SK-N-MC (cell line): ENCODE measurements around the gene GABRB3.

Experiments used
- DNase-seq: peaks from one replicate; pipeline ENCODE4 v3.0.0-alpha.2; 2011; ENCODE audit warnings: low read depth, low spot score
- H3K27ac ChIP-seq: fragments of 200-600 bp; sonication (generic); 2 replicates; pipeline ENCODE4 v1.5.1; 2016; ENCODE audit warnings: mixed run types
- H3K36me3 ChIP-seq: fragments of 200-600 bp; sonication (generic); 2 replicates; pipeline ENCODE4 v1.6.1; 2017; ENCODE audit warnings: antibody characterized with exemption, low read length, mixed read lengths; ENCODE audit not compliant: insufficient read depth
- H3K4me3 ChIP-seq: fragments of 200-600 bp; sonication (generic); 2 replicates; pipeline ENCODE4 v1.5.1; 2016
- H3K9ac ChIP-seq: fragments of 200-600 bp; sonication (generic); 2 replicates; pipeline ENCODE4 v1.8.0; 2017; ENCODE audit warnings: mixed run types, mixed read lengths; ENCODE audit not compliant: insufficient read length
- H3K9me3 ChIP-seq: fragments of 200-600 bp; sonication (generic); 2 replicates; pipeline ENCODE4 v1.6.1; 2017; ENCODE audit warnings: low read depth, mild to moderate bottlenecking, antibody characterized with exemption, low read length, moderate library complexity, mixed read lengths
- EZH2 ChIP-seq: fragments of 200-600 bp; sonication (generic); IDR thresholded peaks from one replicate; pipeline ENCODE4 v1.6.1; 2017; ENCODE audit warnings: antibody characterized with exemption
- FOXP2 ChIP-seq: optimal IDR thresholded peaks from 2 replicates; pipeline ENCODE3; 2011; ENCODE audit warnings: mild to moderate bottlenecking, moderate library complexity; ENCODE audit not compliant: insufficient read depth; ENCODE audit errors: extremely low read length, control extremely low read depth
- POLR2AphosphoS5 ChIP-seq: IDR thresholded peaks from 2 replicates; pipeline ENCODE4 v1.6.1; 2012; ENCODE audit warnings: mild to moderate bottlenecking, low read depth, low read length, borderline replicate concordance

Gene GABRB3

GRCh38 chr15:26551473-26551872 is 221.4 kb downstream of the GABRB3 start:
- H3K27ac ChIP-seq, result no peak overlapping the region
- H3K9me3 ChIP-seq, result no peaks in the 10 kb centered on the region
- no peak for TF ChIP-seq EZH2
- no peak for TF ChIP-seq FOXP2
- TF ChIP-seq POLR2AphosphoS5, result no peak
- DNase-seq, result no peak
- H3K36me3 ChIP-seq, result no peaks in the 10 kb centered on the region
- no peak overlapping the region for H3K9ac ChIP-seq
- H3K4me3 ChIP-seq, result no peak overlapping the region

GRCh38 chr15:26550880-26551279 is 222.0 kb downstream of the GABRB3 start:
- TF ChIP-seq POLR2AphosphoS5 (no peak), EZH2 (no peak), FOXP2 (no peak)
- H3K27ac ChIP-seq, result no peak overlapping the region
- DNase-seq, result no peak
- no peaks in the 10 kb centered on the region for H3K9me3 ChIP-seq
- no peaks in the 10 kb centered on the region for H3K36me3 ChIP-seq
- no peak overlapping the region for H3K4me3 ChIP-seq
- H3K9ac ChIP-seq, result no peak overlapping the region

- Histone ChIP-seq H3K9ac (no peak overlapping the region), H3K27ac (no peak overlapping the region), H3K9me3 (no peaks in the 10 kb centered on the region), H3K4me3 (no peak overlapping the region), H3K36me3 (no peaks in the 10 kb centered on the region)
- no peak for DNase-seq
- no peak for TF ChIP-seq POLR2AphosphoS5
- no peak for TF ChIP-seq EZH2
- no peak for TF ChIP-seq FOXP2
These were observed 235.2 kb downstream of the GABRB3 start for GRCh38 chr15:26537663-26538062.

GRCh38 chr15:26531489-26531888 is 241.4 kb downstream of the GABRB3 start:
- DNase-seq, result no peak
- no peak overlapping the region for H3K9ac ChIP-seq
- no peak overlapping the region for H3K4me3 ChIP-seq
- H3K9me3 ChIP-seq, result no peaks in the 10 kb centered on the region
- H3K36me3 ChIP-seq, result no peaks in the 10 kb centered on the region
- TF ChIP-seq POLR2AphosphoS5 (no peak), FOXP2 (no peak), EZH2 (no peak)
- H3K27ac ChIP-seq, result no peak overlapping the region

GRCh38 chr15:26525096-26525495 is 247.8 kb downstream of the GABRB3 start:
- H3K4me3 ChIP-seq, result no peak overlapping the region
- H3K9me3 ChIP-seq, result no peaks in the 10 kb centered on the region
- no peak for DNase-seq
- no peaks in the 10 kb centered on the region for H3K36me3 ChIP-seq
- H3K27ac ChIP-seq, result no peak overlapping the region
- no peak overlapping the region for H3K9ac ChIP-seq
- TF ChIP-seq FOXP2, result no peak
- no peak for TF ChIP-seq EZH2
- no peak for TF ChIP-seq POLR2AphosphoS5

- H3K27ac ChIP-seq, result no peak overlapping the region
- no peaks in the 10 kb centered on the region for H3K36me3 ChIP-seq
- no peak overlapping the region for H3K4me3 ChIP-seq
- no peak overlapping the region for H3K9ac ChIP-seq
- no peak for TF ChIP-seq EZH2
- TF ChIP-seq FOXP2, result no peak
- no peak for TF ChIP-seq POLR2AphosphoS5
- no peak for DNase-seq
- no peaks in the 10 kb centered on the region for H3K9me3 ChIP-seq
These were observed 251.1 kb downstream of the GABRB3 start for GRCh38 chr15:26521691-26522198.

- TF ChIP-seq FOXP2 (no peak), EZH2 (no peak), POLR2AphosphoS5 (no peak)
- no peak overlapping the region for H3K4me3 ChIP-seq
- H3K9me3 ChIP-seq, result no peaks in the 10 kb centered on the region
- no peak overlapping the region for H3K9ac ChIP-seq
- no peak overlapping the region for H3K27ac ChIP-seq
- no peaks in the 10 kb centered on the region for H3K36me3 ChIP-seq
- DNase-seq, result no peak
These were observed 251.7 kb downstream of the GABRB3 start for GRCh38 chr15:26521130-26521529.

- Histone ChIP-seq H3K36me3 (no peaks in the 10 kb centered on the region), H3K9ac (no peak overlapping the region), H3K9me3 (no peaks in the 10 kb centered on the region), H3K4me3 (no peak overlapping the region), H3K27ac (no peak overlapping the region)
- TF ChIP-seq EZH2, result no peak
- no peak for TF ChIP-seq POLR2AphosphoS5
- TF ChIP-seq FOXP2, result no peak
- DNase-seq, result no peak
These were observed 254.0 kb downstream of the GABRB3 start for GRCh38 chr15:26518885-26519284.

GRCh38 chr15:26516102-26516980 is 256.5 kb downstream of the GABRB3 start:
- H3K4me3 ChIP-seq, result no peak overlapping the region
- H3K36me3 ChIP-seq, result no peaks in the 10 kb centered on the region
- DNase-seq, result no peak
- no peak overlapping the region for H3K9ac ChIP-seq
- no peaks in the 10 kb centered on the region for H3K9me3 ChIP-seq
- no peak for TF ChIP-seq POLR2AphosphoS5
- no peak for TF ChIP-seq EZH2
- no peak for TF ChIP-seq FOXP2
- H3K27ac ChIP-seq, result no peak overlapping the region
